ENCODE measurements around the gene CGB8. TPM values are rescaled to one million over a fixed set of nuclear protein-coding genes. Genes with fewer than 3 reads are reported as not detected.
"Not testable (repeated sequence)": the region's sequence is repeated elsewhere in the genome, so short reads cannot be mapped to it uniquely, and the experiment has no call there.

The CGB8 gene
- total RNA-seq, 1 experiment from 2014 or later: not detected

- Histone ChIP-seq H3K9me3 (ENCODE audit: control insufficient read depth, insufficient read depth, low read depth, low read length) (no peaks in the 10 kb centered on the region), H3K27ac (ENCODE audit: low read length) (peak overlapping the region; percentile 72), H3K36me3 (ENCODE audit: control insufficient read depth, insufficient read depth, low read length) (no peaks in the 10 kb centered on the region), H3K27me3 (ENCODE audit: control insufficient read depth, insufficient read depth, low read length) (no peaks in the 10 kb centered on the region), H3K4me1 (ENCODE audit: control insufficient read depth, insufficient read depth, low read length) (no peaks in the 10 kb centered on the region; the same call in 1 of the 2 replicates), H3K4me3 (ENCODE audit: low read depth in 2 of 2, low read length in 2 of 2) (peak overlapping the region; percentile 43 to 51)
- intact Hi-C loops (cut with micrococcal nuclease; ENCODE audit: unreplicated experiment): no loop called here
- no TSS peak for BruUV-seq (replicated peaks)
- ChIA-PET POLR2A (interaction anchor here (0.6 to 0.7 kb wide), 3 partner anchors 37 to 999 kb away, joined by 4 to 13 read pairs (median 5); no protein-coding TSS in a partner anchor), CTCF (no interaction called here)
- DNase-seq (ENCODE audit: low read depth, low spot score): no peak
- TF ChIP-seq REST (IDR thresholded peaks at IDR 0.05; ENCODE audit: insufficient read depth in 1 of 2, low read depth in 2 of 2, low read length in 1 of 2): no peak
- no peak for TF ChIP-seq TCF7L2 (IDR thresholded peaks at IDR 0.05; ENCODE audit: low read depth, low read length)
- in situ Hi-C loops (cut with HindIII; ENCODE audit: low pct_unique_long_range_greater_than_20kb, low sequenced_read_pairs): no loop called here
- ATAC-seq: peak; percentile 74
These were observed 29.5 kb downstream of the CGB8 start for GRCh38 chr19:49019242-49019932.

- H3K27me3 ChIP-seq (ENCODE audit: control insufficient read depth, insufficient read depth, low read length); H3K4me1 ChIP-seq (ENCODE audit: control insufficient read depth, insufficient read depth, low read length); BruUV-seq (replicated peaks); DNase-seq (ENCODE audit: low read depth, low spot score); H3K36me3 ChIP-seq (ENCODE audit: control insufficient read depth, insufficient read depth, low read length); intact Hi-C loops (cut with micrococcal nuclease; ENCODE audit: unreplicated experiment); H3K9me3 ChIP-seq (ENCODE audit: control insufficient read depth, insufficient read depth, low read depth, low read length); in situ Hi-C loops (cut with HindIII; ENCODE audit: low pct_unique_long_range_greater_than_20kb, low sequenced_read_pairs): not testable (repeated sequence)
- H3K27ac ChIP-seq (ENCODE audit: low read length): peak overlapping the region; percentile 72
- H3K4me3 ChIP-seq (ENCODE audit: low read depth in 2 of 2, low read length in 2 of 2): peak overlapping the region; percentile 43 to 51
- POLR2A ChIA-PET: interaction anchor here (0.6 kb wide), 1 partner anchor 38 kb away, joined by 4 read pairs; no protein-coding TSS in a partner anchor
- ATAC-seq: peak; percentile 8
- CTCF ChIA-PET: interaction anchor here (0.7 kb wide), 2 partner anchors 40 to 190 kb away, joined by 3 to 4 read pairs; no protein-coding TSS in a partner anchor
These were observed 30.3 kb downstream of the CGB8 start for GRCh38 chr19:49018388-49019241.

- Histone ChIP-seq H3K27ac (ENCODE audit: low read length) (peak overlapping the region; percentile 72), H3K4me3 (ENCODE audit: low read depth in 2 of 2, low read length in 2 of 2) (peak overlapping the region; percentile 43 to 51), H3K27me3 (ENCODE audit: control insufficient read depth, insufficient read depth, low read length) (no peaks in the 10 kb centered on the region), H3K36me3 (ENCODE audit: control insufficient read depth, insufficient read depth, low read length) (no peaks in the 10 kb centered on the region), H3K4me1 (ENCODE audit: control insufficient read depth, insufficient read depth, low read length) (no peaks in the 10 kb centered on the region; the same call in 1 of the 2 replicates), H3K9me3 (ENCODE audit: control insufficient read depth, insufficient read depth, low read depth, low read length) (no peaks in the 10 kb centered on the region)
- TF ChIP-seq POLR2AphosphoS5 (IDR thresholded peaks at IDR 0.05; ENCODE audit: low read depth, low read length) (peak; percentile 76), REST (IDR thresholded peaks at IDR 0.05; ENCODE audit: insufficient read depth in 1 of 2, low read depth in 2 of 2, low read length in 1 of 2) (no peak), CTCF (IDR thresholded peaks at IDR 0.05) (peak; percentile 69), TCF7L2 (IDR thresholded peaks at IDR 0.05; ENCODE audit: low read depth, low read length) (no peak), SIN3A (IDR thresholded peaks at IDR 0.05; ENCODE audit: borderline replicate concordance, insufficient read depth, low read depth, low read length) (no peak)
- CTCF ChIA-PET: interaction anchor here (0.6 to 0.7 kb wide), 3 partner anchors 17 to 191 kb away, joined by 3 to 4 read pairs (median 3); no protein-coding TSS in a partner anchor
- DNase-seq (ENCODE audit: low read depth, low spot score) (no peak), ATAC-seq (peak; percentile 87)
- in situ Hi-C loops (cut with HindIII; ENCODE audit: low pct_unique_long_range_greater_than_20kb, low sequenced_read_pairs) (no loop called here), intact Hi-C loops (cut with micrococcal nuclease; ENCODE audit: unreplicated experiment) (no loop called here)
- POLR2A ChIA-PET: interaction anchor here (0.5 kb wide), 1 partner anchor 42 kb away, joined by 15 read pairs; no protein-coding TSS in a partner anchor
- BruUV-seq (replicated peaks): no TSS peak
These were observed 31.1 kb downstream of the CGB8 start for GRCh38 chr19:49017666-49018351.
